CD14-positive monocyte (primary cell): ENCODE measurements around the gene MAPK12. TPM values are rescaled to one million over a fixed set of nuclear protein-coding genes. Genes with fewer than 3 reads are reported as not detected.
A peak's percentile ranks its signal among the peaks of the same experiment; 100 is the strongest.

Source experiments
- DNase-seq, 3 donors: peaks; one replicate each; pipeline ENCODE4 v3.0.0-alpha.2; 2011 to 2022
- H2AFZ ChIP-seq: 2 replicates; pipeline ENCODE4 v1.6.0; 2012; ENCODE audit warnings: mild to moderate bottlenecking, low read depth, low read length, inconsistent platforms; ENCODE audit not compliant: insufficient read depth, poor library complexity, severe bottlenecking
- H3K27ac ChIP-seq, 2 donors: 1 replicate in 1 of 2; 2 replicates in 1 of 2; pipeline ENCODE4 v1.5.1; 2012 to 2013; ENCODE audit warnings: low read length in 2 of 2, control low read depth in 1 of 2, inconsistent platforms in 1 of 2, low read depth in 1 of 2, mild to moderate bottlenecking in 1 of 2
- H3K27me3 ChIP-seq, 2 donors: one replicate each; pipeline versions ENCODE4 v1.6.0 to v1.6.1; 2011 to 2013; ENCODE audit warnings: low read length in 2 of 2; ENCODE audit not compliant: control insufficient read depth in 2 of 2, insufficient read depth in 2 of 2
- H3K36me3 ChIP-seq, 2 donors: replicated peaks in 1 of 2; 1 replicate in 1 of 2; 2 replicates in 1 of 2; pipeline versions ENCODE4 v1.5.1 to v1.6.1; 2012 to 2013; ENCODE audit warnings: low read length in 2 of 2, control low read depth in 1 of 2, inconsistent platforms in 1 of 2, mild to moderate bottlenecking in 1 of 2; ENCODE audit not compliant: insufficient read depth in 2 of 2, control insufficient read depth in 1 of 2
- H3K4me1 ChIP-seq, 2 donors: 1 replicate in 1 of 2; 2 replicates in 1 of 2; pipeline versions ENCODE4 v1.5.1 to v1.6.1; 2012 to 2013; ENCODE audit warnings: low read length in 2 of 2, control low read depth in 1 of 2, inconsistent platforms in 1 of 2, mild to moderate bottlenecking in 1 of 2, moderate library complexity in 1 of 2; ENCODE audit not compliant: insufficient read depth in 2 of 2, control insufficient read depth in 1 of 2
- H3K4me2 ChIP-seq: replicated peaks from 2 replicates; pipeline ENCODE3; 2012; ENCODE audit warnings: low read length, moderate library complexity, mild to moderate bottlenecking; ENCODE audit not compliant: poor library complexity, severe bottlenecking; ENCODE audit errors: extremely low read depth
- H3K4me3 ChIP-seq, 3 experiments: fragments of 200-600 bp in 1 of 3; sonication (generic) in 1 of 3; replicated peaks in 1 of 3; 1 replicate in 2 of 3; 2 replicates in 1 of 3; pipeline ENCODE4 v1.5.1; 2011 to 2013; ENCODE audit warnings: low read length in 3 of 3, mild to moderate bottlenecking in 3 of 3, control low read depth in 2 of 3, low read depth in 2 of 3, inconsistent platforms in 1 of 3, moderate library complexity in 1 of 3
- H3K79me2 ChIP-seq: 2 replicates; pipeline ENCODE4 v1.6.0; 2012; ENCODE audit warnings: mild to moderate bottlenecking, control low read depth, inconsistent platforms, low read length, moderate library complexity; ENCODE audit not compliant: insufficient read depth
- H3K9ac ChIP-seq: 2 replicates; pipeline ENCODE4 v1.6.0; 2017; ENCODE audit warnings: low read length, mild to moderate bottlenecking; ENCODE audit not compliant: insufficient read depth, poor library complexity, severe bottlenecking
- H3K9me3 ChIP-seq, 2 donors: replicated peaks in 1 of 2; 1 replicate in 1 of 2; 2 replicates in 1 of 2; pipeline versions ENCODE4 v1.5.1 to v1.6.1; 2012 to 2013; ENCODE audit warnings: low read length in 2 of 2, control low read depth in 1 of 2; ENCODE audit not compliant: control insufficient read depth in 1 of 2, insufficient read depth in 1 of 2
- H4K20me1 ChIP-seq: 2 replicates; pipeline ENCODE4 v1.6.0; 2012; ENCODE audit warnings: mild to moderate bottlenecking, low read length, control low read depth, moderate library complexity; ENCODE audit not compliant: insufficient read depth
- H3K27ac Mint-ChIP-seq, 7 donors: one replicate each; pipeline ENCODE4 v1.8.0; 2020; ENCODE audit warnings: mild to moderate bottlenecking in 7 of 7, mixed read lengths in 7 of 7, moderate library complexity in 6 of 7, inconsistent platforms in 2 of 7
- H3K27me3 Mint-ChIP-seq, 3 donors: one replicate each; pipeline ENCODE4 v1.8.0; 2021 to 2022; ENCODE audit warnings: low read depth in 3 of 3, mild to moderate bottlenecking in 3 of 3, mixed read lengths in 3 of 3, moderate library complexity in 3 of 3, inconsistent platforms in 1 of 3
- H3K36me3 Mint-ChIP-seq, 2 donors: one replicate each; pipeline ENCODE4 v1.8.0; 2020; ENCODE audit warnings: mixed read lengths in 2 of 2, inconsistent platforms in 1 of 2, mild to moderate bottlenecking in 1 of 2
- H3K4me1 Mint-ChIP-seq: one replicate; pipeline ENCODE4 v1.8.0; 2020; ENCODE audit warnings: mild to moderate bottlenecking, mixed read lengths
- H3K4me3 Mint-ChIP-seq, 2 donors: one replicate each; pipeline ENCODE4 v1.8.0; 2020; ENCODE audit warnings: mild to moderate bottlenecking in 2 of 2, mixed read lengths in 2 of 2, moderate library complexity in 1 of 2
- H3K9me3 Mint-ChIP-seq, 7 donors: one replicate each; pipeline ENCODE4 v1.8.0; 2020 to 2022; ENCODE audit warnings: mixed read lengths in 7 of 7, mild to moderate bottlenecking in 6 of 7, moderate library complexity in 6 of 7, inconsistent platforms in 2 of 7
- CTCF ChIP-seq: fragments of 200-600 bp; IDR thresholded peaks from one replicate; pipeline ENCODE4 v1.8.0; 2022; ENCODE audit warnings: antibody characterized with exemption, mild to moderate bottlenecking
- WGBS: methylation state at CpG from one replicate; pipeline ENCODE4 v1.1.5; 2013; ENCODE audit warnings: missing lambda C conversion rate; ENCODE audit not compliant: insufficient coverage; 5-methylcytosine and 5-hydroxymethylcytosine counted together
- intact Hi-C, 2 donors: fragments of 100-400 bp; cut with micrococcal nuclease; formaldehyde crosslinking; loops; one replicate each; pipeline versions ENCODE4 v1.15.0 to v1.15.1; 2023
- polyA plus RNA-seq, 3 donors: library from polyadenylated mRNA; depleted of rRNA in 1 of 3; unstranded in 2 of 3; stranded (reverse) in 1 of 3; fragments of 300-500 nt in 2 of 3; fragments of >200 nt in 1 of 3; fragmentation: Illumina TruSeq in 2 of 3; gene quantifications; 1 replicate in 2 of 3; 2 replicates in 1 of 3; pipeline ENCODE4 v1.2.3, GENCODE V29; 2012 to 2021

Gene MAPK12
- polyA plus RNA-seq, 3 donors: 0.06 to 3.2 (median 0.13) TPM

GRCh38 chr22:50308986-50309600 lies 47.6 kb upstream of the MAPK12 start:
- Mint-ChIP-seq H3K4me1 (peaks cover 36% of the 10 kb centered on the region), H3K27me3 (peaks cover 2% of the 10 kb centered on the region in 3 donors), H3K36me3 (peaks cover 0 to 9% of the 10 kb centered on the region in 2 donors), H3K4me3 (peak overlapping the region; percentile 56 to 82), H3K27ac (peak overlapping the region; percentile 76 to 97 (median 94)), H3K9me3 (peaks cover 0 to 2% (median 0%) of the 10 kb centered on the region in 7 donors)
- peaks cover 35% of the 10 kb centered on the region for H3K79me2 ChIP-seq
- peaks cover 0 to 10% of the 10 kb centered on the region in 2 donors for H3K36me3 ChIP-seq
- intact Hi-C loops: loop anchor here in 1 of 2 donors (2.0 to 10.0 kb wide), 2 partner anchors 18 to 344 kb away; partner anchors contain the start of genes DENND6B and PIM3
- no peaks in the 10 kb centered on the region for H3K27me3 ChIP-seq
- DNase-seq: no peak
- peak overlapping the region; percentile 83 for H3K4me2 ChIP-seq
- H3K27ac ChIP-seq: peak overlapping the region; percentile 83 to 90
- H3K4me3 ChIP-seq: peak overlapping the region in 1 of 3 experiments; percentile 70
- H3K9me3 ChIP-seq: no peaks in the 10 kb centered on the region
- H4K20me1 ChIP-seq: peaks cover 27% of the 10 kb centered on the region
- no peak overlapping the region for H2AFZ ChIP-seq
- no peak for TF ChIP-seq CTCF
- peak overlapping the region; percentile 65 for H3K9ac ChIP-seq
- 52% methylated on average over 7 of the region's 9 CpGs for WGBS
- H3K4me1 ChIP-seq: peaks cover 48% of the 10 kb centered on the region in 2 donors

- Mint-ChIP-seq H3K4me1 (peaks cover 35% of the 10 kb centered on the region), H3K27ac (peak overlapping the region; percentile 76 to 97 (median 94)), H3K36me3 (peaks cover 0 to 9% of the 10 kb centered on the region in 2 donors), H3K27me3 (peaks cover 2% of the 10 kb centered on the region in 3 donors), H3K4me3 (peak overlapping the region; percentile 69 to 82), H3K9me3 (peaks cover 0 to 2% (median 0%) of the 10 kb centered on the region in 7 donors)
- Histone ChIP-seq H3K27ac (peak overlapping the region; percentile 83 to 90), H3K79me2 (peaks cover 35% of the 10 kb centered on the region), H3K9ac (peak overlapping the region; percentile 65), H3K4me1 (peaks cover 48% of the 10 kb centered on the region in 2 donors), H3K4me2 (peak overlapping the region; percentile 83), H3K4me3 (peak overlapping the region in 2 of 3 experiments; percentile 37 to 70), H3K36me3 (peaks cover 0 to 10% of the 10 kb centered on the region in 2 donors), H2AFZ (no peak overlapping the region), H3K27me3 (no peaks in the 10 kb centered on the region), H4K20me1 (peaks cover 32% of the 10 kb centered on the region), H3K9me3 (no peaks in the 10 kb centered on the region)
- intact Hi-C loops: loop anchor here in 1 of 2 donors (2.0 to 10.0 kb wide), 2 partner anchors 18 to 344 kb away; partner anchors contain the start of genes DENND6B and PIM3
- no peak for TF ChIP-seq CTCF
- peak; percentile 63 to 75 (median 70) for DNase-seq
- 0% methylated on average over 6 of the region's 7 CpGs for WGBS
These were observed 47.1 kb upstream of the MAPK12 start for GRCh38 chr22:50308597-50308935.
